Measurements from ENCODE around the gene ADAM12. TPM values are rescaled to one million over a fixed set of nuclear protein-coding genes. Genes with fewer than 3 reads are reported as not detected.

ADAM12 gene
- total and polyA plus RNA-seq, 9 of the 15 experiments (the other 6 are each of a cell fraction or from before 2014, with no cell fraction given): not detected

- no peak for TF ChIP-seq ZNF655 (CRISPR knock-in tag; IDR thresholded peaks at IDR 0.05)
- TF ChIP-seq TOE1 (IDR thresholded peaks at IDR 0.05; ENCODE audit: borderline replicate concordance): peak; percentile 90; the same call in 1 of the 2 replicates
- TF ChIP-seq TOE1 (CRISPR knock-in tag; IDR thresholded peaks at IDR 0.05; ENCODE audit: borderline replicate concordance, low read depth): no peak
- TF ChIP-seq, protein P1, sequence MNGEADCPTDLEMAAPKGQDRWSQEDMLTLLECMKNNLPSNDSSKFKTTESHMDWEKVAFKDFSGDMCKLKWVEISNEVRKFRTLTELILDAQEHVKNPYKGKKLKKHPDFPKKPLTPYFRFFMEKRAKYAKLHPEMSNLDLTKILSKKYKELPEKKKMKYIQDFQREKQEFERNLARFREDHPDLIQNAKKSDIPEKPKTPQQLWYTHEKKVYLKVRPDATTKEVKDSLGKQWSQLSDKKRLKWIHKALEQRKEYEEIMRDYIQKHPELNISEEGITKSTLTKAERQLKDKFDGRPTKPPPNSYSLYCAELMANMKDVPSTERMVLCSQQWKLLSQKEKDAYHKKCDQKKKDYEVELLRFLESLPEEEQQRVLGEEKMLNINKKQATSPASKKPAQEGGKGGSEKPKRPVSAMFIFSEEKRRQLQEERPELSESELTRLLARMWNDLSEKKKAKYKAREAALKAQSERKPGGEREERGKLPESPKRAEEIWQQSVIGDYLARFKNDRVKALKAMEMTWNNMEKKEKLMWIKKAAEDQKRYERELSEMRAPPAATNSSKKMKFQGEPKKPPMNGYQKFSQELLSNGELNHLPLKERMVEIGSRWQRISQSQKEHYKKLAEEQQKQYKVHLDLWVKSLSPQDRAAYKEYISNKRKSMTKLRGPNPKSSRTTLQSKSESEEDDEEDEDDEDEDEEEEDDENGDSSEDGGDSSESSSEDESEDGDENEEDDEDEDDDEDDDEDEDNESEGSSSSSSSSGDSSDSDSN (IDR thresholded peaks at IDR 0.05; ENCODE audit: borderline replicate concordance in 1 of 2, low read depth in 2 of 2, low read length in 2 of 2): no peak
- TF ChIP-seq ZBTB17 (CRISPR knock-in tag; IDR thresholded peaks at IDR 0.05): no peak
- TF ChIP-seq MLLT1 (IDR thresholded peaks at IDR 0.05): 0 out of 4 replicates have a peak, but pooled peaks of 1 of the 2 experiments have one; percentile 27
- peak; percentile 77 for TF ChIP-seq ZNF197 (CRISPR knock-in tag; IDR thresholded peaks at IDR 0.05; ENCODE audit: low read depth)
- no peak for TF ChIP-seq PHF8 (IDR thresholded peaks at IDR 0.05; ENCODE audit: borderline replicate concordance, low read length)
- no peak for TF ChIP-seq RBM39 (optimal IDR thresholded peaks at IDR 0.05; ENCODE audit: low read depth, low read length)
- TF ChIP-seq NFIC (IDR thresholded peaks at IDR 0.05): 0 out of 2 replicates have a peak, but pooled peaks have one; percentile 18
- TF ChIP-seq, protein P2, sequence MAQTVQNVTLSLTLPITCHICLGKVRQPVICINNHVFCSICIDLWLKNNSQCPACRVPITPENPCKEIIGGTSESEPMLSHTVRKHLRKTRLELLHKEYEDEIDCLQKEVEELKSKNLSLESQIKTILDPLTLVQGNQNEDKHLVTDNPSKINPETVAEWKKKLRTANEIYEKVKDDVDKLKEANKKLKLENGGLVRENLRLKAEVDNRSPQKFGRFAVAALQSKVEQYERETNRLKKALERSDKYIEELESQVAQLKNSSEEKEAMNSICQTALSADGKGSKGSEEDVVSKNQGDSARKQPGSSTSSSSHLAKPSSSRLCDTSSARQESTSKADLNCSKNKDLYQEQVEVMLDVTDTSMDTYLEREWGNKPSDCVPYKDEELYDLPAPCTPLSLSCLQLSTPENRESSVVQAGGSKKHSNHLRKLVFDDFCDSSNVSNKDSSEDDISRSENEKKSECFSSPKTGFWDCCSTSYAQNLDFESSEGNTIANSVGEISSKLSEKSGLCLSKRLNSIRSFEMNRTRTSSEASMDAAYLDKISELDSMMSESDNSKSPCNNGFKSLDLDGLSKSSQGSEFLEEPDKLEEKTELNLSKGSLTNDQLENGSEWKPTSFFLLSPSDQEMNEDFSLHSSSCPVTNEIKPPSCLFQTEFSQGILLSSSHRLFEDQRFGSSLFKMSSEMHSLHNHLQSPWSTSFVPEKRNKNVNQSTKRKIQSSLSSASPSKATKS (CRISPR knock-in tag; IDR thresholded peaks at IDR 0.05): no peak
- TF ChIP-seq EP300 (IDR thresholded peaks at IDR 0.05; ENCODE audit: low read length): peak; percentile 94
- no peak for TF ChIP-seq POLR2B (IDR thresholded peaks at IDR 0.05; ENCODE audit: low read depth, partially characterized antibody)
- TF ChIP-seq ZBTB33 (CRISPR knock-in tag; IDR thresholded peaks at IDR 0.05): no peak
- no peak for TF ChIP-seq KDM5B (IDR thresholded peaks at IDR 0.05; ENCODE audit: insufficient replicate concordance, low read depth, low read length)
Observed at GRCh38 chr10:126199221-126199998, 188.9 kb downstream of the ADAM12 start (continued).

Measured in K562 (cell line).